OCI-LY7 (cell line): ENCODE results near the gene HYI. TPM values are rescaled to one million over a fixed set of nuclear protein-coding genes. Genes with fewer than 3 reads are reported as not detected.

ENCODE experiments used
- BruUV-seq: library from RNA; stranded (reverse); fragments of 400-500 nt; replicated peaks from 2 replicates; lab custom pipeline; 2021; lab: Mats Ljungman, UMichigan
- CTCF ChIA-PET: fragments of 300-600 bp; sonication (Branson Sonifier 250); formaldehyde crosslinking; loops from one replicate; lab custom pipeline; 2022; ENCODE audit warnings: antibody characterized with exemption; ENCODE audit not compliant: unreplicated experiment; lab: Charles Lee
- POLR2A ChIA-PET: fragments of 300-600 bp; sonication (Branson Sonifier 250); formaldehyde crosslinking; loops from one replicate; lab custom pipeline; 2022; ENCODE audit warnings: antibody characterized with exemption; lab: Charles Lee
- DNase-seq: peaks from one replicate; pipeline ENCODE4 v3.0.0-alpha.2; 2015; ENCODE audit warnings: low spot score
- H2AFZ ChIP-seq: fragments of 200-600 bp; sonication (generic), shearing (Covaris generic); 2 replicates; pipeline ENCODE4 v1.6.1; 2014; ENCODE audit warnings: mild to moderate bottlenecking, antibody characterized with exemption, low read length, moderate library complexity
- H3K27ac ChIP-seq: fragments of 200-600 bp; sonication (generic); 2 replicates; pipeline ENCODE4 v1.5.1; 2014; ENCODE audit warnings: mixed run types, low read depth, mild to moderate bottlenecking, moderate library complexity, low read length, inconsistent platforms; ENCODE audit not compliant: poor library complexity, severe bottlenecking
- H3K36me3 ChIP-seq: fragments of 200-600 bp; sonication (generic); 2 replicates; pipeline ENCODE4 v1.6.1; 2014; ENCODE audit warnings: mild to moderate bottlenecking, antibody characterized with exemption, low read length, moderate library complexity, mixed read lengths; ENCODE audit not compliant: insufficient read depth
- H3K4me1 ChIP-seq: fragments of 200-600 bp; sonication (generic); 2 replicates; pipeline ENCODE4 v1.5.1; 2014; ENCODE audit warnings: mild to moderate bottlenecking, low read length; ENCODE audit not compliant: insufficient read depth, poor library complexity, severe bottlenecking
- H3K4me2 ChIP-seq: fragments of 200-600 bp; sonication (generic); 2 replicates; pipeline ENCODE4 v1.6.1; 2014; ENCODE audit warnings: mild to moderate bottlenecking, low read length
- H3K4me3 ChIP-seq: fragments of 200-600 bp; sonication (generic); 2 replicates; pipeline ENCODE4 v1.5.1; 2014; ENCODE audit warnings: mild to moderate bottlenecking, low read depth, low read length; ENCODE audit not compliant: poor library complexity, severe bottlenecking
- H3K79me2 ChIP-seq: fragments of 200-600 bp; sonication (generic); 2 replicates; pipeline ENCODE4 v1.6.1; 2016; ENCODE audit warnings: low read depth, mild to moderate bottlenecking, low read length, moderate library complexity, mixed read lengths; ENCODE audit not compliant: insufficient read depth
- H3K9me2 ChIP-seq: fragments of 200-600 bp; sonication (generic); 2 replicates; pipeline ENCODE4 v1.6.1; 2016; ENCODE audit warnings: mild to moderate bottlenecking, low read length, mixed read lengths; ENCODE audit not compliant: insufficient read depth
- H3K9me3 ChIP-seq: fragments of 200-600 bp; sonication (generic); 2 replicates; pipeline ENCODE4 v1.6.1; 2014; ENCODE audit warnings: mild to moderate bottlenecking, mixed run types, low read length, mixed read lengths
- H4K20me1 ChIP-seq: fragments of 200-600 bp; sonication (generic); 2 replicates; pipeline ENCODE4 v1.6.1; 2014; ENCODE audit warnings: mild to moderate bottlenecking, antibody characterized with exemption, low read length, moderate library complexity, mixed read lengths; ENCODE audit not compliant: insufficient read depth
- CTCF ChIP-seq: fragments of 200-600 bp; sonication (generic); conservative IDR thresholded peaks from 2 replicates; pipeline ENCODE4 v1.5.1; 2014; ENCODE audit warnings: mild to moderate bottlenecking, antibody characterized with exemption, low read length, moderate library complexity, mixed read lengths
- EZH2phosphoT487 ChIP-seq: fragments of 200-600 bp; sonication (generic); IDR thresholded peaks from 2 replicates; pipeline ENCODE4 v1.6.1; 2018; ENCODE audit warnings: low read depth, borderline replicate concordance, mild to moderate bottlenecking, mixed run types, antibody characterized with exemption, low read length, moderate library complexity, mixed read lengths
- intact Hi-C: fragments of 100-400 bp; cut with micrococcal nuclease; formaldehyde crosslinking; loops from one replicate; pipeline ENCODE4 v1.10.0; 2022; ENCODE audit not compliant: unreplicated experiment
- total RNA-seq, 2 experiments: library from RNA; depleted of rRNA in 1 of 2; stranded (reverse); fragments of >200 nt in 1 of 2; shearing (Covaris generic) in 1 of 2; gene quantifications; 2 replicates each; pipeline ENCODE4 v1.2.3, GENCODE V29; 2014 to 2022

Gene HYI
- total RNA-seq, 2 experiments from 2014 or later, result not detected

DNA sequence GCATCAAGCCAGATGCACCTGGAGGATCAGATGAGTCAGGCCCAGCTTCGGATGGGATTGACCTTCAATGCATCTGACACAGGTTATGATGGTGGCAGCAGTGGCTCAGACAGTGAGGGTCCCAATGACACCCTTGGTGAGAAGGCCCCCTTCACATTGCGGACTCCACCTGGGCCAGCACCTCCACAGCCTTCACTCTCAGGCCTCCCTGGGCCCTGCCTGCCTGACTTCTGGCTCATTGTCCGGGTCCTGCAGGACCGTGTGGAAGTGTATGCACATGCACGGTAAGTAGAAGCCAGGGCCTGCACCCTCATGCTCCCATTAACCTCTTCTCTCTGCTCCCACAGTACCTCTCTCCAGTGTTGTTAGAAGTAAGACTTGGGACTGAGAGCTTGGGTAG lies 20.8 kb downstream of the HYI start:
- H3K9me3 ChIP-seq, result no peaks in the 10 kb centered on the region
- no peak for TF ChIP-seq EZH2phosphoT487
- no peak for TF ChIP-seq CTCF
- ChIA-PET CTCF (no interaction called here), POLR2A (no interaction called here)
- intact Hi-C loops, result no loop called here
- H3K9me2 ChIP-seq, result no peaks in the 10 kb centered on the region
- DNase-seq, result no peak
- H3K79me2 ChIP-seq, result no peaks in the 10 kb centered on the region
- peaks cover 56% of the 10 kb centered on the region for H3K36me3 ChIP-seq
- no TSS peak for BruUV-seq
- no peak overlapping the region for H2AFZ ChIP-seq
- no peak overlapping the region for H3K4me3 ChIP-seq
- H3K27ac ChIP-seq, result no peak overlapping the region
- H3K4me2 ChIP-seq, result no peak overlapping the region
- H4K20me1 ChIP-seq, result no peaks in the 10 kb centered on the region
- H3K4me1 ChIP-seq, result no peaks in the 10 kb centered on the region

DNA sequence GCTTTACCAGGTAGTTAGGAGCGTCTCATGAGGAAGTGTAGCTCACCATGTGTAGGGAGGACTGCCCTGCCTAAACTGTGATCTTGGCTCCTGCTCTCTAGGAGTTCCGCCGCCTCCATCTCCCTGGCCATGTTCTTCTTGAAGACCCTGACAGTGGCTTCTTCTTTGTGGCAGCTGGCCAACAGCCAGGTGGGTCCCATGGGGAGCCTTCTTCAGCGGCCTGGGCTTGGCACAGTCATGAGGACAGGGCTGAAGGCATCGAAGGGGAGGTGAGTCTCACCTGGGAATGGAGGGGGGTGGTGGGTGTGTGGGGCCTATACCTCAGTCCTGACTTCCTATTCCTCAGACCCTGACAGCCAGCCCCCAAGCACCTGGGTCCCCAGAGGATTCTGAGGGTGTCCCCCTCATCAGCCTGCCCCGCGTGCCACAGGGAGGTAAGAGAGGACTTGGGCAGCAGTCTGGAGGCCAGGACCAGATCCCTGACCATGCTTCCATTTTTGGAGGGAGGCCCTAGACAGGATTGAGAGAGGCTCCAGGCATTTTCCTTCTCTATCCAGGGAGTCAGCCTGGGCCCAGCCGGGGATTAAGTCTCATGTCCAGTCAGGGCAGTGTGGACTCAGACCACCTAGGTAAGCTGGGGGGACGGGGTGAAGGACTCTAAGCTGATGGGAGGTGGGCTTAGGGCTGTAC lies 21.4 kb downstream of the HYI start:
- Histone ChIP-seq H3K4me3 (no peak overlapping the region), H2AFZ (no peak overlapping the region), H4K20me1 (no peaks in the 10 kb centered on the region), H3K36me3 (peaks cover 62% of the 10 kb centered on the region), H3K9me3 (no peaks in the 10 kb centered on the region), H3K4me1 (no peaks in the 10 kb centered on the region), H3K9me2 (no peaks in the 10 kb centered on the region), H3K27ac (no peak overlapping the region), H3K79me2 (no peaks in the 10 kb centered on the region), H3K4me2 (no peak overlapping the region)
- ChIA-PET CTCF (no interaction called here), POLR2A (no interaction called here)
- no peak for TF ChIP-seq EZH2phosphoT487
- no peak for TF ChIP-seq CTCF
- intact Hi-C loops, result no loop called here
- no peak for DNase-seq
- BruUV-seq, result no TSS peak

GRCh38 chr1:43431676-43432075 lies 22.1 kb downstream of the HYI start:
- no TSS peak for BruUV-seq
- TF ChIP-seq CTCF (no peak), EZH2phosphoT487 (no peak)
- CTCF ChIA-PET, result no interaction called here

More at GRCh38 chr1:43431676-43432075, 22.1 kb downstream of the HYI start:
- no peak for DNase-seq
- Histone ChIP-seq H3K4me2 (no peak overlapping the region), H3K9me2 (no peaks in the 10 kb centered on the region), H2AFZ (no peak overlapping the region), H4K20me1 (no peaks in the 10 kb centered on the region), H3K79me2 (no peaks in the 10 kb centered on the region), H3K27ac (no peak overlapping the region), H3K4me1 (no peaks in the 10 kb centered on the region), H3K9me3 (no peaks in the 10 kb centered on the region), H3K36me3 (peaks cover 69% of the 10 kb centered on the region), H3K4me3 (no peak overlapping the region)
- intact Hi-C loops, result no loop called here
- POLR2A ChIA-PET, result no interaction called here
